ENCODE results near the gene FAM120B. TPM values are rescaled to one million over a fixed set of nuclear protein-coding genes. Genes with fewer than 3 reads are reported as not detected.

FAM120B gene
- total RNA-seq, 4 donors from 2014 or later, result 21.8 to 25.7 (median 22.7) TPM

DNA sequence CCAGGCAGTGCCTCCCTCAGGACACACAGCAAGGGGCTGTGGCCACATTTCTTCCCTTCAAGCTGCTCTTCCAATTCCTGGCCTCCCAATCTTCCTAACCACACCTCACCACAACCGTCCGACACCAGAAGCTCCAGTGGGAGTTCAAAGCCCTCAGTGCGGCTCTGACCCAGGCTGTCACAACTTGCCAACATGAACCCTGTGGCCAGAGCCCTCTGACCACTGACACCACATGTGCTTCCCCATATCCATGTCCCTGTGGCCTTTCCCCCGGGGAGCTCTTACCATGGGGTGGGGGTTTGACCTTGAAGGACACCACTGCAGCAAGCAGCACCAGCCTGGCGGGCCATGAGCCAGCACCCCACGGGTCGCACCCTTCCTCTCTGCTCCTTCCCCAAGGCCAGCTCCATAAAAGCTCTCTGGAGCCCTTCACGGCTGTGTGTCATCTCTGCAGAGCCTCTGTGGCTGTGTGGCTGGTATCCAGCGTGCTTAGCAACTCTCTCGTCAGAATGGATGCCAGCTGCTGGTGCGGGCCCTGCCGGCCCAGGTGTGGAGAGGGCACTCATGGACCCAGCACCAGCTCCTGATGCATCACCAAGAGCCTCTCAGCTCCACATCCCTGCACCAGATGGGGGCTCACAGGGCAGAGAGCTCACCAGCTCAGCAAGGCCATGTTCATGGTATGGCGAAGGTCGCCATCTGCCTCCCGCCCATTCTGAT lies 140.4 kb downstream of the FAM120B start:
- intact Hi-C loops (cut with DNase I; ENCODE audit: low total_unique reads), result no loop called here
- no peak overlapping the region for H3K4me3 ChIP-seq (ENCODE audit: low read depth, poor library complexity, severe bottlenecking)
- TF ChIP-seq, protein P1, sequence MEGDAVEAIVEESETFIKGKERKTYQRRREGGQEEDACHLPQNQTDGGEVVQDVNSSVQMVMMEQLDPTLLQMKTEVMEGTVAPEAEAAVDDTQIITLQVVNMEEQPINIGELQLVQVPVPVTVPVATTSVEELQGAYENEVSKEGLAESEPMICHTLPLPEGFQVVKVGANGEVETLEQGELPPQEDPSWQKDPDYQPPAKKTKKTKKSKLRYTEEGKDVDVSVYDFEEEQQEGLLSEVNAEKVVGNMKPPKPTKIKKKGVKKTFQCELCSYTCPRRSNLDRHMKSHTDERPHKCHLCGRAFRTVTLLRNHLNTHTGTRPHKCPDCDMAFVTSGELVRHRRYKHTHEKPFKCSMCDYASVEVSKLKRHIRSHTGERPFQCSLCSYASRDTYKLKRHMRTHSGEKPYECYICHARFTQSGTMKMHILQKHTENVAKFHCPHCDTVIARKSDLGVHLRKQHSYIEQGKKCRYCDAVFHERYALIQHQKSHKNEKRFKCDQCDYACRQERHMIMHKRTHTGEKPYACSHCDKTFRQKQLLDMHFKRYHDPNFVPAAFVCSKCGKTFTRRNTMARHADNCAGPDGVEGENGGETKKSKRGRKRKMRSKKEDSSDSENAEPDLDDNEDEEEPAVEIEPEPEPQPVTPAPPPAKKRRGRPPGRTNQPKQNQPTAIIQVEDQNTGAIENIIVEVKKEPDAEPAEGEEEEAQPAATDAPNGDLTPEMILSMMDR (IDR thresholded peaks at IDR 0.05), result no peak
- no peak for TF ChIP-seq POLR2A (IDR thresholded peaks at IDR 0.05)
- 91 to 93% methylated on average over 14 to 15 of the region's 15 CpGs for WGBS, 2 donors
- DNase-seq (ENCODE audit: low spot score in 2 of 2), result peak in 1 of 2 donors; percentile 80

DNA sequence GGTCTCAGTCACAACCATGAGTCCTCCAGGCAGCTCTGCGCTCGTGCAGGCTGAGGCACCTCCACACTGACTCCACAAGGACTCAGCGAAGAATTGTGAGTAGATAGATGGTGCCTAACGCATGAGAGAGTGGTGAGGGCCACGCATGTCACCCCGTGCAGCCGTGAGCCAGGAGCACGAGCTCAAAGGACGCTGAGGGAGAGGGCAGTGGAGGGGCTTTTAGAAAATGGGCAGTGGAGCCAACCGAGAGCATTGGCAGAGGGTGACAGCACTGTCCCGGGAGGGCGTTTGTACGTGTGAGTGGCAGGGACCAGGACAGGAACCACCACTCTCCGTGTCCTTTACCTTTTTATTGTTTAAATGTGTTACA lies 141.0 kb downstream of the FAM120B start:
- intact Hi-C loops (cut with DNase I; ENCODE audit: low total_unique reads), result no loop called here
- H3K4me3 ChIP-seq (ENCODE audit: low read depth, poor library complexity, severe bottlenecking), result no peak overlapping the region
- no peak for TF ChIP-seq POLR2A (IDR thresholded peaks at IDR 0.05)
- TF ChIP-seq, protein P1 (IDR thresholded peaks at IDR 0.05), result no peak
- WGBS, 2 donors, result 90 to 95% methylated on average over 14 of the region's 14 CpGs
- peak in 1 of 2 donors; percentile 23 for DNase-seq (ENCODE audit: low spot score in 2 of 2)

DNA sequence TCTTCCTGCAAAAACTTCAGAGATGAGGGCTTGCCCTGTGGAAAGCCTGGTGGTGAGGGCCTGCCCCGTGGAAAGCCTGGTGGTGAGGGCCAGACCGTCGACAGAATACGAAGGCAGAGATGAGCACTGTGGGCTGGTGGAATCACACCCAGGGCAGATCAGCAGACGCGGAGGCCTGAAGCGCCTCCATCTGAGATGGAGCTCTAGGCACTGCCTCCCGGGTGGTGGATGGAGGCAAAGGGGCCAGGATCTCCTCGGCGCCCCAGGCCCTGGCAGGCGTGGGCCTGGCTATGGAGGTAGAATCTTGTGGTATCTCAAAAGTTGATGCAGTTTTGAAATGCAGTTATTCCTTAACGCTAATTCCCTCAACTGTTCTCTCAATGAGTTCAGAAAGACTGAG lies 141.8 kb downstream of the FAM120B start:
- TF ChIP-seq, protein P1 (IDR thresholded peaks at IDR 0.05), result no peak
- H3K4me3 ChIP-seq (ENCODE audit: low read depth, poor library complexity, severe bottlenecking), result no peak overlapping the region
- intact Hi-C loops (cut with DNase I; ENCODE audit: low total_unique reads), result no loop called here
- DNase-seq (ENCODE audit: low spot score in 2 of 2), result peak in 1 of 2 donors; percentile 48
- 91 to 93% methylated on average over 12 of the region's 12 CpGs for WGBS, 2 donors

DNA sequence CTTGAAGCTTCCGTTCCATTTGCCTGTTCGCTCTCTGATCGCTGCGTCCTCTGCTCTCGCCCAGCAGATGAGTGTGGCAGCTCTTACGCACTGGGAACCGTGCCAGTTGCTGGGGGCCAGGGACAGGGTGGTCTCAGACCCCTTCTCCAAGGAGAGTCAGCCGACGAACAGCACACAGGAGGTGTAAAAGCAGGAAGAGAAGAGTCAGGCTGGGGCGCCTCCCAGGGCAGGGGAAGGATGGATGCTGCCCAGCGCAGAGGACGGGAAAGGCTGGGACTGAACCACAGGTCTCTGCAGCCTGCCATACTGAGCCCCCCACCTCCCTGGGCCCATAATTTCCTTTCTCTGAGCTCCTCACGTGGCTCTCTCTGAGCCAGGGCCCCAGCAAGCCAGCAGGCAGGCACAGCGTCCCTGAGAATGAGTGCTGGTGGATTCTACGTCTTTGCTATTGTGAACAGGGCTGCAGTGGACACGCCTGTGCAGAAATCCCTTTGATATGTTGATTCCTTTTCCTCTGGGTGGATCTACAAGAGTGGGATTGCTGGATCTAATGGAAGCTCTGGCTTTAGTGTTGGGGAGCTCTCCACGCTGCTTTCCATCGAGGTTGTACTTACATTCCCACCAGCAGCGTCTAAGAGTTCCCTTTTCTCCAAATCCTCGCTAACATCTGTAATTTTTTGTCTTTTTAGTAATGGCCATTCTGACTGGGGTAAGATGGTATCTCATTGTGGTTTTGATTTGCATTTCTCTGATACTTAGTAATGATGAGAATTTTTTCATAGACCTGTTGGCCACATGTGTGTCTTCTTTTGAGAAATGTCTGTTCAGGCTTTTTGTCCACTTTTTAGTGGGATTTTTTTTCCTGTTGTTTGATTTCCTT lies 142.4 kb downstream of the FAM120B start:
- DNase-seq (ENCODE audit: low spot score in 2 of 2), result peak in 1 of 2 donors; percentile 73
- 74 to 77% methylated on average over 19 to 20 of the region's 20 CpGs for WGBS, 2 donors
- TF ChIP-seq, protein P1 (IDR thresholded peaks at IDR 0.05), result no peak
- no peak for TF ChIP-seq POLR2A (IDR thresholded peaks at IDR 0.05)
- intact Hi-C loops (cut with DNase I; ENCODE audit: low total_unique reads), result no loop called here
- H3K4me3 ChIP-seq (ENCODE audit: low read depth, poor library complexity, severe bottlenecking), result no peak overlapping the region

DNA sequence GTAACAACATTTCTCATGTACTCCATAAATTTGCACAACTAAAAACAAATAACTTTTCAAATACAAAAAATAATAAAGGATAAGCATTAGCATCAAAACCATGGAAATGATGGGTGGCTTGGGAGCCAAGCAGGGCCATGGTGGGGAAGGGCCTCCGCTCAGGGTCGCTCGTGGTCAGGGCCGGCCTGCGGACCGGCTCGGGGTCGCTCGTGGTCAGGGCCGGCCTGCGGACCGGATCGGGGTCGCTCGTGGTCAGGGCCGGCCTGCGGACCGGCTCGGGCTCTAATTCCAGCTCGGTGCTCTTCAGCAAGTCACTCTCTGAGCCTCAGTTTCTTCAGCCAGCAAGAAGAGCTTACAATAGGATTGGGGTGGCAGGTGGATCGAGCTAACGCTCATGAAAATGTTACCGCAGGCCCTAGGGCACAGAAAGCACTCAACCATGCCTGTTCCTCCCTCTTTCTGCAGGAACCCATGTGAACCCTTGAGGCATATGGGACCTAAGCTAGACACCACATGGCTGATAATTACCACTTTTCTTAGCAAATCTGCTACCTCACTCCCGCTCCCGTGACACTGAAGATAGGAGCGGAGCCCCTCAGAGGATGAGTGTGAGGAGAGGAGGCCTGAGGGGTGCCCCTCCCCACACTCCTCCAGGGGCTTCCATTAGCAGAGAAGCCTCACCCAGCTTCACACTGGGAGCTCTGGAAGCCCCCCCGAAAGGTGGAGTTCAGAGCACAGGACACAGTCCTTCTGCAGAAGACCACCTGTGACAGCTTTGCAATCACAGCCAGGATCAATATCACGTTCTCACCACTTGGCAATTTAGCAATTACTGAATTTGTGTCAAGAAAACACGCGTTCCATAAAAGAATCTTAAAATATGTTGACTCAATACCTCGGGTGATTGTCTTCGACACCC lies 143.5 kb downstream of the FAM120B start:
- TF ChIP-seq, protein P1 (IDR thresholded peaks at IDR 0.05), result no peak
- TF ChIP-seq POLR2A (IDR thresholded peaks at IDR 0.05), result no peak
- intact Hi-C loops (cut with DNase I; ENCODE audit: low total_unique reads), result no loop called here
- DNase-seq (ENCODE audit: low spot score in 2 of 2), result peak in 1 of 2 donors; percentile 80
- 90% methylated on average over 32 of the region's 32 CpGs for WGBS, 2 donors
- no peak overlapping the region for H3K4me3 ChIP-seq (ENCODE audit: low read depth, poor library complexity, severe bottlenecking)
